ENCODE data around the gene HJV.

HJV gene

DNA sequence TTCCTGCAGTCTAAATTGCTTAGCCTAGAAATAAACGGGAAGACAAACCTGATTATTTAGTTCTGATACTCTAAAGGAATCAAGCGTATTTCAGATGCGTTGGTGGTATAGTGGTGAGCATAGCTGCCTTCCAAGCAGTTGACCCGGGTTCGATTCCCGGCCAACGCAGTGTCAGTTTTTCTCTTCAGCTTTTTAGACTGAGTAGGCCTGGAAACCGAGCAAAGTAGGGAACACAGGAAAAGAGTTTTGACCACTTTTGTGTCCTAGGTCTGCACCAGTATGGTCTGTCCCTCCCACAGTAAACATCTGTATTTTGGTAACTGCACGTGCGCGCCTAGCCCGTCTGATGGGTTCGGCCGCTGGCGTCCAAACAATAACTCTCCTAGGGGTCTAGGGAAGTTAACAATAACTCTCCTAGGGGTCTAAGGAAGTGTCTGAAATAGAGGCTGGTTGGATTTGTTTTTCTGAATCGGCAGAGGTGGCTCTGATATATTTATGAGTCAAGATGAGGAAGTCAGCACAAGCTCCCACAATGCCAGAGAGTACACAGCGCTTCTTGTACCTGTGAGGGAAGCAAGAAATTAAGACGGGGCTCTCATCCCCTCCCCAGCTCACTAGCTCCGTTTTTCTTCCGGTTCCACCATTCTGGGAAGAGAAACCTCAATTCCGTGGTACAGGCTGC is 15.6 kb upstream of the HJV start (continued):
- TF ChIP-seq ZNF510 (tag by site-specific recombination; IDR thresholded peaks at IDR 0.05; ENCODE audit: insufficient replicate concordance) (no peak), KLF7 (tag by site-specific recombination; IDR thresholded peaks at IDR 0.05; ENCODE audit: borderline replicate concordance) (no peak), ZBTB48 (tag by site-specific recombination; IDR thresholded peaks at IDR 0.05) (peak; percentile 95), ZFP3 (tag by site-specific recombination; IDR thresholded peaks at IDR 0.05; ENCODE audit: low read depth) (no peak), ZSCAN23 (tag by site-specific recombination; IDR thresholded peaks at IDR 0.05) (0 out of 2 replicates have a peak, but pooled peaks have one; percentile 44), ZNF416 (tag by site-specific recombination; IDR thresholded peaks at IDR 0.05) (no peak), KLF16 (tag by site-specific recombination; IDR thresholded peaks at IDR 0.05) (peak; percentile 66; the same call in 1 of the 2 replicates), GLI2 (tag by site-specific recombination; IDR thresholded peaks at IDR 0.05; ENCODE audit: borderline replicate concordance, low read depth) (no peak), ZNF24 (tag by site-specific recombination; IDR thresholded peaks at IDR 0.05) (peak; percentile 34; the same call in 1 of the 2 replicates), KLF10 (tag by site-specific recombination; IDR thresholded peaks at IDR 0.05) (peak; percentile 79), ZNF544 (tag by site-specific recombination; IDR thresholded peaks at IDR 0.05) (no peak), YY1 (tag by site-specific recombination; IDR thresholded peaks at IDR 0.05) (no peak; the same call in 1 of the 2 replicates), ZNF561 (tag by site-specific recombination; IDR thresholded peaks at IDR 0.05; ENCODE audit: borderline replicate concordance) (no peak; the same call in none of the 2 replicates), ZNF548 (tag by site-specific recombination; IDR thresholded peaks at IDR 0.05) (no peak), ZNF202 (tag by site-specific recombination; IDR thresholded peaks at IDR 0.05; ENCODE audit: borderline replicate concordance) (no peak), GLIS2 (tag by site-specific recombination; IDR thresholded peaks at IDR 0.05) (peak; percentile 78), ZNF302 (tag by site-specific recombination; IDR thresholded peaks at IDR 0.05; ENCODE audit: low read depth) (no peak), ZNF335 (tag by site-specific recombination; conservative IDR thresholded peaks at IDR 0.05) (peak; percentile 22), ZNF311 (tag by site-specific recombination; IDR thresholded peaks at IDR 0.05; ENCODE audit: borderline replicate concordance) (no peak), OVOL3 (tag by site-specific recombination; IDR thresholded peaks at IDR 0.05) (no peak), ZNF433 (tag by site-specific recombination; IDR thresholded peaks at IDR 0.05; ENCODE audit: low read depth) (no peak), ZNF324 (tag by site-specific recombination; IDR thresholded peaks at IDR 0.05) (peak; percentile 76; the same call in 1 of the 2 replicates), KLF8 (tag by site-specific recombination; IDR thresholded peaks at IDR 0.05) (peak; percentile 55), ZNF175 (tag by site-specific recombination; IDR thresholded peaks at IDR 0.05) (no peak), ZNF426 (tag by site-specific recombination; IDR thresholded peaks at IDR 0.05) (no peak), ZNF629 (tag by site-specific recombination; IDR thresholded peaks at IDR 0.05) (no peak; the same call in none of the 2 replicates), ZBTB1 (tag by site-specific recombination; IDR thresholded peaks at IDR 0.05) (no peak), ZNF174 (tag by site-specific recombination; IDR thresholded peaks at IDR 0.05) (no peak)
- TF ChIP-seq, protein P1, sequence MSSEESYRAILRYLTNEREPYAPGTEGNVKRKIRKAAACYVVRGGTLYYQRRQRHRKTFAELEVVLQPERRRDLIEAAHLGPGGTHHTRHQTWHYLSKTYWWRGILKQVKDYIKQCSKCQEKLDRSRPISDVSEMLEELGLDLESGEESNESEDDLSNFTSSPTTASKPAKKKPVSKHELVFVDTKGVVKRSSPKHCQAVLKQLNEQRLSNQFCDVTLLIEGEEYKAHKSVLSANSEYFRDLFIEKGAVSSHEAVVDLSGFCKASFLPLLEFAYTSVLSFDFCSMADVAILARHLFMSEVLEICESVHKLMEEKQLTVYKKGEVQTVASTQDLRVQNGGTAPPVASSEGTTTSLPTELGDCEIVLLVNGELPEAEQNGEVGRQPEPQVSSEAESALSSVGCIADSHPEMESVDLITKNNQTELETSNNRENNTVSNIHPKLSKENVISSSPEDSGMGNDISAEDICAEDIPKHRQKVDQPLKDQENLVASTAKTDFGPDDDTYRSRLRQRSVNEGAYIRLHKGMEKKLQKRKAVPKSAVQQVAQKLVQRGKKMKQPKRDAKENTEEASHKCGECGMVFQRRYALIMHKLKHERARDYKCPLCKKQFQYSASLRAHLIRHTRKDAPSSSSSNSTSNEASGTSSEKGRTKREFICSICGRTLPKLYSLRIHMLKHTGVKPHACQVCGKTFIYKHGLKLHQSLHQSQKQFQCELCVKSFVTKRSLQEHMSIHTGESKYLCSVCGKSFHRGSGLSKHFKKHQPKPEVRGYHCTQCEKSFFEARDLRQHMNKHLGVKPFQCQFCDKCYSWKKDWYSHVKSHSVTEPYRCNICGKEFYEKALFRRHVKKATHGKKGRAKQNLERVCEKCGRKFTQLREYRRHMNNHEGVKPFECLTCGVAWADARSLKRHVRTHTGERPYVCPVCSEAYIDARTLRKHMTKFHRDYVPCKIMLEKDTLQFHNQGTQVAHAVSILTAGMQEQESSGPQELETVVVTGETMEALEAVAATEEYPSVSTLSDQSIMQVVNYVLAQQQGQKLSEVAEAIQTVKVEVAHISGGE (tag by site-specific recombination; conservative IDR thresholded peaks at IDR 0.05; ENCODE audit: low read depth): 0 out of 2 replicates have a peak, but pooled peaks have one; percentile 16
- TF ChIP-seq, protein P2, sequence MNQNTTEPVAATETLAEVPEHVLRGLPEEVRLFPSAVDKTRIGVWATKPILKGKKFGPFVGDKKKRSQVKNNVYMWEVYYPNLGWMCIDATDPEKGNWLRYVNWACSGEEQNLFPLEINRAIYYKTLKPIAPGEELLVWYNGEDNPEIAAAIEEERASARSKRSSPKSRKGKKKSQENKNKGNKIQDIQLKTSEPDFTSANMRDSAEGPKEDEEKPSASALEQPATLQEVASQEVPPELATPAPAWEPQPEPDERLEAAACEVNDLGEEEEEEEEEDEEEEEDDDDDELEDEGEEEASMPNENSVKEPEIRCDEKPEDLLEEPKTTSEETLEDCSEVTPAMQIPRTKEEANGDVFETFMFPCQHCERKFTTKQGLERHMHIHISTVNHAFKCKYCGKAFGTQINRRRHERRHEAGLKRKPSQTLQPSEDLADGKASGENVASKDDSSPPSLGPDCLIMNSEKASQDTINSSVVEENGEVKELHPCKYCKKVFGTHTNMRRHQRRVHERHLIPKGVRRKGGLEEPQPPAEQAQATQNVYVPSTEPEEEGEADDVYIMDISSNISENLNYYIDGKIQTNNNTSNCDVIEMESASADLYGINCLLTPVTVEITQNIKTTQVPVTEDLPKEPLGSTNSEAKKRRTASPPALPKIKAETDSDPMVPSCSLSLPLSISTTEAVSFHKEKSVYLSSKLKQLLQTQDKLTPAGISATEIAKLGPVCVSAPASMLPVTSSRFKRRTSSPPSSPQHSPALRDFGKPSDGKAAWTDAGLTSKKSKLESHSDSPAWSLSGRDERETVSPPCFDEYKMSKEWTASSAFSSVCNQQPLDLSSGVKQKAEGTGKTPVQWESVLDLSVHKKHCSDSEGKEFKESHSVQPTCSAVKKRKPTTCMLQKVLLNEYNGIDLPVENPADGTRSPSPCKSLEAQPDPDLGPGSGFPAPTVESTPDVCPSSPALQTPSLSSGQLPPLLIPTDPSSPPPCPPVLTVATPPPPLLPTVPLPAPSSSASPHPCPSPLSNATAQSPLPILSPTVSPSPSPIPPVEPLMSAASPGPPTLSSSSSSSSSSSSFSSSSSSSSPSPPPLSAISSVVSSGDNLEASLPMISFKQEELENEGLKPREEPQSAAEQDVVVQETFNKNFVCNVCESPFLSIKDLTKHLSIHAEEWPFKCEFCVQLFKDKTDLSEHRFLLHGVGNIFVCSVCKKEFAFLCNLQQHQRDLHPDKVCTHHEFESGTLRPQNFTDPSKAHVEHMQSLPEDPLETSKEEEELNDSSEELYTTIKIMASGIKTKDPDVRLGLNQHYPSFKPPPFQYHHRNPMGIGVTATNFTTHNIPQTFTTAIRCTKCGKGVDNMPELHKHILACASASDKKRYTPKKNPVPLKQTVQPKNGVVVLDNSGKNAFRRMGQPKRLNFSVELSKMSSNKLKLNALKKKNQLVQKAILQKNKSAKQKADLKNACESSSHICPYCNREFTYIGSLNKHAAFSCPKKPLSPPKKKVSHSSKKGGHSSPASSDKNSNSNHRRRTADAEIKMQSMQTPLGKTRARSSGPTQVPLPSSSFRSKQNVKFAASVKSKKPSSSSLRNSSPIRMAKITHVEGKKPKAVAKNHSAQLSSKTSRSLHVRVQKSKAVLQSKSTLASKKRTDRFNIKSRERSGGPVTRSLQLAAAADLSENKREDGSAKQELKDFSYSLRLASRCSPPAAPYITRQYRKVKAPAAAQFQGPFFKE (tag by site-specific recombination; IDR thresholded peaks at IDR 0.05; ENCODE audit: borderline replicate concordance): no peak
